Suprapubic skin (tissue), 4 donors: Measurements from ENCODE around the gene CDK4. TPM values are rescaled to one million over a fixed set of nuclear protein-coding genes. Genes with fewer than 3 reads are reported as not detected.
A peak's percentile ranks its signal among the peaks of the same experiment; 100 is the strongest.
"Not testable (repeated sequence)": the region's sequence is repeated elsewhere in the genome, so short reads cannot be mapped to it uniquely, and the experiment has no call there.

Experiments
- DNase-seq, 2 donors: peaks; one replicate each; pipeline ENCODE4 v3.0.0-alpha.2; 2019; ENCODE audit warnings: low spot score in 2 of 2
- H3K27ac ChIP-seq: fragments of 200-600 bp; sonication (generic); one replicate; pipeline ENCODE4 v1.5.1; 2019
- H3K27me3 ChIP-seq: fragments of 200-600 bp; sonication (generic); one replicate; pipeline ENCODE4 v1.5.1; 2019
- H3K36me3 ChIP-seq: fragments of 200-600 bp; sonication (generic); one replicate; pipeline ENCODE4 v1.5.1; 2019
- H3K4me1 ChIP-seq: fragments of 200-600 bp; sonication (generic); one replicate; pipeline ENCODE4 v1.5.1; 2019
- H3K4me3 ChIP-seq: fragments of 200-600 bp; sonication (generic); one replicate; pipeline ENCODE4 v1.5.1; 2019; ENCODE audit warnings: mild to moderate bottlenecking
- H3K9me3 ChIP-seq: fragments of 200-600 bp; sonication (generic); one replicate; pipeline ENCODE4 v1.5.1; 2019
- EP300 ChIP-seq: sonication (generic); formaldehyde crosslinking; IDR thresholded peaks from one replicate; pipeline ENCODE4 v1.6.1; 2017; ENCODE audit warnings: antibody characterized with exemption
- POLR2A ChIP-seq, 2 donors: fragments of 450-650 bp; IDR thresholded peaks; one replicate each; pipeline ENCODE4 v1.6.1; 2017; ENCODE audit warnings: antibody characterized with exemption in 2 of 2, mild to moderate bottlenecking in 2 of 2, moderate library complexity in 2 of 2
- POLR2AphosphoS5 ChIP-seq, 3 donors: sonication (generic); formaldehyde crosslinking; IDR thresholded peaks; one replicate each; pipeline ENCODE4 v1.6.1; 2017; ENCODE audit warnings: antibody characterized with exemption in 3 of 3
- WGBS: methylation state at CpG from one replicate; pipeline ENCODE4 v1.1.5; 2018; 5-methylcytosine and 5-hydroxymethylcytosine counted together
- total RNA-seq, 4 donors: library from RNA; depleted of rRNA; stranded (reverse); fragments of >200 nt; gene quantifications; one replicate each; pipeline ENCODE4 v1.1.0, GENCODE V29; 2016
- TF ChIP-seq, protein P1 (sequence below), 2 donors: fragments of 200-600 bp in 1 of 2; fragments of 450-650 bp in 1 of 2; sonication (generic) in 1 of 2; IDR thresholded peaks; one replicate each; pipeline ENCODE4 v1.5.1; 2016 to 2019; ENCODE audit warnings: antibody characterized with exemption in 2 of 2, mild to moderate bottlenecking in 1 of 2, moderate library complexity in 1 of 2

The CDK4 gene
- total RNA-seq, 4 donors from 2014 or later = 35.7 to 82.3 (median 47.0) TPM

DNA sequence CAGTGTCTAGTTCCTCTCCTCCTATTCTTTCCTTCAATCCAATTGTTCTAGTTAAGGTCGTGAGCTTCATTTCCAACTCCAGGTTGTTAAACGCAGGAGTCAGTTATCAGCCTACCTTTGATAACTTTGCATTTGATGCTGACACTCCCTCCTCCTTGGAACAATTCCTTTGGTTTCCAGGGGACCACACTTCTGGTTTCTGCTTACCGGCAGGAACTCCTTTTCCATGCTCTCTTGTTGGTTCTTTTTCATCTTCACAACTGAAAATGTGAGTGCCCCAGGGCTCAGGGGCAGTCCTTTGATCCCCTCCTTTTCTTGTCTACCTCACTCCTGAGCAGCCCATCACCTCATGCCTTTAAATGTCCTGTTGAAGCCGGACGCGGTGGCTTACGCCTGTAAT, 25.3 kb upstream of the CDK4 start:
- TF ChIP-seq EP300 (no peak), POLR2AphosphoS5 (IDR thresholded peaks at IDR 0.05) (no peak), POLR2A (IDR thresholded peaks at IDR 0.05) (no peak)
- TF ChIP-seq, protein P1, sequence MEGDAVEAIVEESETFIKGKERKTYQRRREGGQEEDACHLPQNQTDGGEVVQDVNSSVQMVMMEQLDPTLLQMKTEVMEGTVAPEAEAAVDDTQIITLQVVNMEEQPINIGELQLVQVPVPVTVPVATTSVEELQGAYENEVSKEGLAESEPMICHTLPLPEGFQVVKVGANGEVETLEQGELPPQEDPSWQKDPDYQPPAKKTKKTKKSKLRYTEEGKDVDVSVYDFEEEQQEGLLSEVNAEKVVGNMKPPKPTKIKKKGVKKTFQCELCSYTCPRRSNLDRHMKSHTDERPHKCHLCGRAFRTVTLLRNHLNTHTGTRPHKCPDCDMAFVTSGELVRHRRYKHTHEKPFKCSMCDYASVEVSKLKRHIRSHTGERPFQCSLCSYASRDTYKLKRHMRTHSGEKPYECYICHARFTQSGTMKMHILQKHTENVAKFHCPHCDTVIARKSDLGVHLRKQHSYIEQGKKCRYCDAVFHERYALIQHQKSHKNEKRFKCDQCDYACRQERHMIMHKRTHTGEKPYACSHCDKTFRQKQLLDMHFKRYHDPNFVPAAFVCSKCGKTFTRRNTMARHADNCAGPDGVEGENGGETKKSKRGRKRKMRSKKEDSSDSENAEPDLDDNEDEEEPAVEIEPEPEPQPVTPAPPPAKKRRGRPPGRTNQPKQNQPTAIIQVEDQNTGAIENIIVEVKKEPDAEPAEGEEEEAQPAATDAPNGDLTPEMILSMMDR (IDR thresholded peaks at IDR 0.05) = no peak
- peak in 1 of 2 donors; percentile 11 for DNase-seq
- no peak overlapping the region for H3K4me3 ChIP-seq
- 92% methylated on average over 7 of the region's 7 CpGs for WGBS
- no peaks in the 10 kb centered on the region for H3K9me3 ChIP-seq
- peaks cover 19% of the 10 kb centered on the region for H3K4me1 ChIP-seq
- peaks cover 4% of the 10 kb centered on the region for H3K36me3 ChIP-seq
- no peak overlapping the region for H3K27ac ChIP-seq
- no peaks in the 10 kb centered on the region for H3K27me3 ChIP-seq

DNA sequence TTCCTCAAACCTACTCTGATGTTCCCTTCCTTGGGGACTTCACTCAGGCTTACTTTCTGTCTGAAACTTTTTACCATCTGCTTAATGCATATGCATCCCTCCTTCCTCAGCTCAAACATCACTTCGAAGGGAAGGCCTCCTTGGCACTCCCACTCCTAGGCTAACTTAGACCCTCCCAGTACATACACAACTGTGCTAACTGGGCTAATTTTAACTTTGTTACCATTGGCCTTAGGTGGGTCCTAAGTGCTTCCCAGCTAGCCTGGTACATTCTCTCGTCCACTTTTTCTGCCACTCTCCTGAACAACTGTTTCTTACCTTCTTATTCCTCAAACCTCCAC, 24.1 kb upstream of the CDK4 start:
- WGBS = 97% methylated on average over 2 of the region's 2 CpGs
- TF ChIP-seq EP300 = no peak
- TF ChIP-seq POLR2A (IDR thresholded peaks at IDR 0.05) = no peak
- TF ChIP-seq POLR2AphosphoS5 (IDR thresholded peaks at IDR 0.05) = no peak
- TF ChIP-seq, protein P1 (IDR thresholded peaks at IDR 0.05) = no peak
- H3K4me3 ChIP-seq = no peak overlapping the region
- no peaks in the 10 kb centered on the region for H3K27me3 ChIP-seq
- H3K27ac ChIP-seq = no peak overlapping the region
- H3K36me3 ChIP-seq = peaks cover 4% of the 10 kb centered on the region
- peaks cover 15% of the 10 kb centered on the region for H3K4me1 ChIP-seq
- no peak for DNase-seq
- no peaks in the 10 kb centered on the region for H3K9me3 ChIP-seq

GRCh38 chr12:57775563-57776246, 23.6 kb upstream of the CDK4 start:
- DNase-seq = no peak
- WGBS = 85% methylated on average over 4 of the region's 4 CpGs
- H3K27me3 ChIP-seq = no peaks in the 10 kb centered on the region
- H3K9me3 ChIP-seq = no peaks in the 10 kb centered on the region
- H3K4me3 ChIP-seq = no peak overlapping the region
- H3K36me3 ChIP-seq = peaks cover 4% of the 10 kb centered on the region
- H3K4me1 ChIP-seq = peaks cover 20% of the 10 kb centered on the region
- no peak for TF ChIP-seq POLR2AphosphoS5 (IDR thresholded peaks at IDR 0.05)
- TF ChIP-seq POLR2A (IDR thresholded peaks at IDR 0.05) = no peak
- TF ChIP-seq EP300 = no peak
- TF ChIP-seq, protein P1 (IDR thresholded peaks at IDR 0.05) = no peak
- H3K27ac ChIP-seq = no peak overlapping the region

GRCh38 chr12:57775044-57775443, 22.9 kb upstream of the CDK4 start:
- WGBS = 61% methylated on average over 3 of the region's 3 CpGs
- Histone ChIP-seq H3K27ac (no peak overlapping the region), H3K4me1 (peaks cover 22% of the 10 kb centered on the region), H3K36me3 (peaks cover 3% of the 10 kb centered on the region), H3K27me3 (no peaks in the 10 kb centered on the region), H3K4me3 (no peak overlapping the region), H3K9me3 (no peaks in the 10 kb centered on the region)
- no peak for TF ChIP-seq POLR2A (IDR thresholded peaks at IDR 0.05)
- TF ChIP-seq, protein P1 (IDR thresholded peaks at IDR 0.05) = no peak
- no peak for TF ChIP-seq EP300
- TF ChIP-seq POLR2AphosphoS5 (IDR thresholded peaks at IDR 0.05) = no peak
- DNase-seq = no peak

GRCh38 chr12:57774634-57775033, 22.5 kb upstream of the CDK4 start:
- not testable (repeated sequence) for H3K27ac ChIP-seq, H3K9me3 ChIP-seq, H3K36me3 ChIP-seq, DNase-seq, H3K4me3 ChIP-seq, H3K27me3 ChIP-seq
- H3K4me1 ChIP-seq = peaks cover 22% of the 10 kb centered on the region
- 93% methylated on average over 10 of the region's 11 CpGs for WGBS
